HG03520 (cell line): Measurements from ENCODE around the gene RAPGEF4.

ENCODE experiments used
- ATAC-seq: cut with Tn5 transposase; IDR thresholded peaks from one replicate; pipeline ENCODE4 v1.9.1; 2021; ENCODE audit warnings: mild to moderate bottlenecking, moderate library complexity; ENCODE audit not compliant: unreplicated experiment

Gene RAPGEF4

DNA sequence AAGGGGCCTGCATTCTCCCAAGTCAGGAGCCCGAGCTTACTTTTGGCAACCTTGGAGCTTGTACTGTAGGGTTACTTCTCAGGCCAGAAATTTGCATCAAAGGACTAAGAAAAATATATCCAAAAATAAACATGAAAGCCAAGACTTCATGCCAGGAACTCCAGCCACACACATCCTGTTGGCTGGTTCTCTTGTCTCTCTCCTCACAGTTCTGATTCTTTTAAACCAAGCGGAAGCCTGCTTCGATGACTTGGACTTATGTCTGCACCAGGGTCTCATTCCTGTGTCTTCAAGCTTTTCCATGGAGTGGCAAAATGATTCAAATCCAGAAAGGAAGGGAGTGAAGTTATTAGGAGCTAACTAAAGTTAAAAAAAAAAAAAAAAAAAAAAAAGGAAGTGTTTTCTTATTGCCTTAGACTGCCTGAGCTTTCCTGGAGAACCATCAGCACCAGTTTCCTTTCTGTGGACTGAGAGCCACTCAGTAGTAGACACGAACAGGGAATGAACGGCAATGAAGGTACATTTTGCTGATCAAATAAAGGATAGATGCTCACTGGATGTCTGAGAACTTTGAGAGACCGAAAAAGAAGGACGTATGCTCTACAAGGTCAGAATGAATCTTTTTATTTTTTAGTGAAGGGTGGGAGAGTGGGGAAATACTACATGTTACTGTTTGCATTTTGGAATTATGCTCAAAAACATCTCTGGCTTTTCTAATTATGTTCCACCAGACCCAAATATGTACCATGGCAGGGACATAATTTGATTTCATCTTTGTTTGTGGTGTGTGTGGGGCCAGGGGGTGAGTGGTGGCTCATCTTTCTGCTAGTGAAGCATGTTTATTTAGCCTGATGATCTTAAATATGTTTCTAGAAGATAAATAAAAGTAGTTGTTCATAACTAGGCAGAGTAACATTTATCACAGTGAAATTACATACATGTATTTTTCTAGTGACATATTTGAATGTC lies 86.0 kb downstream of the RAPGEF4 start:
- ATAC-seq = no peak

DNA sequence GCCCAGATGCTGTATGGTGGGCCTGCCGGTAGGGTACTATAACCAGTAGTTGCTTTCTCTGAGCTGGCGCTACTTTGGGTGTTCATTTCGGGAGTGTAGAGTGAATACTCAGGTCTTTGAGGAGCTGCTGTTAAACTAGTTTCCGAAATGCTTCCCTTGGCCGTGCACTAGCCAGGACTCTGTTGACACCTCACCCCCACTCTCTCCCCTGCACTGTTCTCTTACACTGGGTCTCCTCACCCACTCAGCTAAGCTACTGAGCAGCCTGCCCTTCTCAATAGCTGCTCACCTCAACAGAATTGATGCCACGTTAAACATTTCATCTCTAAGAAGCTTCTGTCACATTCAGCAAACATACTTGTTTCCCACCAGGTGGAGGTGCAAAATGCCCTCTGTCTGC lies 86.9 kb downstream of the RAPGEF4 start:
- ATAC-seq = no peak

DNA sequence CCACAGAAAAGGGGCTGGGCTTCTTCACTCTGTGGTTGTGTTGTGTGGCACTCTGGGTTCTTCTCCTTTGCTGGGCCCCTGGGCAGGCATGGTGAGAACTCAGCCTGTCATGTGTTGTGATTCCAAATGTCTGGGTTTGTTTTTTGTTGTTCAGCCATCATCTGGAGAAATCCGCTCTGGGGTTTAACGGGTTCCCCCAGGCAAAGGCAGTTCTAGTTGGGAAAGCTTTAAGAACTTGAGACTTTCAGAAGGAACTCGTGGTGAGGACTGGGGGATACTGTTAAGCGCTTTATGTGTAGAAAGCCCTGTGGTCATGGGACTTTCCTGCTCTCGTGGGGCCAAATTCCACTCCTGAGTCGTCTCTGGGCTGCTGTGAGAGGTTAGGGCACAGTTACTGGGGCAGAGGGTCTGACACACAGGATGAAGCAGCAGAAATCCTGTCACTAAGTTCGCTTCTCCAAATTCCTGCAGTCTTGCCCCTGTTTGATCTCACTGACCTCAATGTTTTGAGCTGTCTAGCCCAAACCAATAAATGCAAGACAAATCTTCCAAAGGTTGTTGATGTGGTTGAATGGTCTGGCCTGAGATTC lies 87.7 kb downstream of the RAPGEF4 start:
- no peak for ATAC-seq

DNA sequence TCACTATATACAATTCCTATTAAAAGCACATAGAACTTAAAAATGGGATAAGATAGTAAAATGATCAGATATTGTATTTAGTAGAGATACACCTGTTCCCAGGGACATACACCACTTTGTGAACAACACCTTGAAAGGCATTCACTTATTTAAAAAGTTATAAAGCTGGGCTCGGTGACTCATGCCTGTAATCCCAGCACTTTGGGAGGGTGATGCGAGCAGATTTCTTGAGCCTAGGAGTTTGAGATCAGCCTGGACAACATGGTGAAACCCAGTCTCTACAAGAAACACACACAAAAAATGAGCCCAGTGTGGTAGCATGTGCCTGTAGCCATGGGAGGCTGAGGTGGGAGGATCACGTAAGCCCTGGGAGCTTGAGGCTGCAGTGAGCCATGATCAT lies 90.9 kb downstream of the RAPGEF4 start:
- no peak for ATAC-seq

DNA sequence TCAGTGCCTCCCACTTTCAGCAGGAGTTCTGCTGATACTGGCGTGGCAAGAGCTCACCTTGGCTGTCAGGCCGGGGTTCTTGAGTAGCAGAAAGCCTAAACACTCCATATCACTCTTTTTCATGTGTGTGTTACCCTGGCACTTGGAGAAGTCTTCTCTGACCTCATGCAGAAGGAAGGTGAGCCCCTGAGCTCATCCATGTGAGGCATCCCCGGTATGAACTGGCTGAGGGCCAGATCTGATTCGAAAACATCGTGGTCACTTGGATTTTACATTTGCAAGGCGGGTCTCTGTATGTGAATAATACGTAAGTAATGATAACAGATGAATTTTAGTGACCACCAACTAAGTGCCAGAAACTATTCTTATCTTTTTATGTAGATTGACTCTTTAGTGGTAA lies 93.6 kb downstream of the RAPGEF4 start:
- no peak for ATAC-seq

DNA sequence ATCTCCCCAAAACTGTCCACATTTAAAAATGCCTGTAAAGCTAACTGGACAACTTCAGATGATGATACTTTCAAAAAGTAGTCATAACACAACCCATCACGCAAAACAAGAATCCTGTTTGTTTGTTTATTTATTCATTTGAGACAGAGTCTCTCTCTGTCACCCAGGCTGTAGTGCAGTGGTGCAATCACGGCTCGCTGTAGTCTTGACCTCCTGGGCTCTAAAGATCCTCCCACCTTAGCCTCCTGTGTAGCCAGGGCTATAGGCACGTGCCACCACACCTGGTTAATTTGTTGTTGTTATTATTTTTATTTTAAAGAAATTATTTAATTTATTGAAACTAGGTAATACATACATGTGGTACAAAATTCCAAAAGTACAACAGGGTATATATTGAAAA lies 94.8 kb downstream of the RAPGEF4 start:
- no peak for ATAC-seq

DNA sequence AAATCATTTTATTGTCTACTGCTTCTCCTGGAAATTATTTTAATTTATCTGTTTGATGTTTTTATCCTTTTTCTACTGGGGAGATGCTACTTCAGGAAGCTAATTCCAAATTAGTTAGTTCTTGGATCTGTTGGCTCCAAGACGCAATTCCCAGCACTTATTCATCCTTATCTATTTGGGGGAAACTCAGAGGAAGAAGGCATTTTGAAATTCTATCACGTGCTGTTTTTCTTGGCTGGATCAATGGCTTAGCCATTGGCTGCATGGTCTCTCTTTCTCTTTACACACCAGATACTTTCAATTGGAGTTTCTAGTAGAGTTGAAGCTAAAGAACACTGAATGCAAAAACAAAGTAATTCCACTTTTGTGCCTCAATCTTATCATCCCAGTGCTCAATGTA lies 98.3 kb downstream of the RAPGEF4 start:
- no peak for ATAC-seq

DNA sequence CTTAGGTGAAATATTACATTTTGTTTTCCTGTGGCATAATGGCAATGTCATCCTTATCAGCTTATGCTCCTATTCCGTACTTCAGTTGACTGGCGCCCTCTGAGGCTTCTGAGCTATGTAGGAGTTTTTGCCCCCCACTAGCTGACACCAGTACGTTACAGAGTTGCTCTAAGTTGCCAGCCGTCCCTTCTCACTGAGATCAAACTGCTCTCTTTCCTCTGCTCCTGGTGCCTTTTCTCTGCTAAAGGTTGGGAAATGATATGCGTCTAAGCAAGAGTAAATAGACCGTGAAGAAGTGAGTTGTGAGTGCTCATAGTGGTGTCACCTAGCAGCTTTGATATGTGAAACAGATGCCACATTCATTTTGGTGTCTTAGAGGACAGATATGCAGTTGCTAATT lies 99.2 kb downstream of the RAPGEF4 start:
- ATAC-seq = no peak

DNA sequence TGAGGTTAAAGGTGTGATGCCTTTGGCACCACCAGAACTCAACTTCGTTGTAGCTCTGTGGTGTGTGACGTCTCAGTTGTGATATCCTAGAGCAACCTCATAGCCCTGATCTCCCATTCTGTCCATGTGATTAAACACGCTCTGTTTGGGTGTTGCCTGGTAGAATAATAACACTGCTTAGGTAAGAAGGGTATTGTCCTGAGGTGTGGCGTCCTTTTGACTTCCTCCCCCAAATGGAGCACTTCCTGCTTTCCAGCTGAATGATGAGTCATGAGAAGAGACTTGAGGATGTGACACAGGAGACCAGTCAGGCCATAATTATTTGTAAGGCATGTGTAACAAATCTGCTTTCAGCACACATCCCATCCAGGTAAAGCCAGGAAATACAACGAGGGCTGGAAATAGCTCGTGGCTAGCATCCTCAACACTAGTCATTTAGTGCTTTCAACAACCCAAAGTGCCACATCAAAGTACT lies 100.7 kb downstream of the RAPGEF4 start:
- ATAC-seq = no peak

DNA sequence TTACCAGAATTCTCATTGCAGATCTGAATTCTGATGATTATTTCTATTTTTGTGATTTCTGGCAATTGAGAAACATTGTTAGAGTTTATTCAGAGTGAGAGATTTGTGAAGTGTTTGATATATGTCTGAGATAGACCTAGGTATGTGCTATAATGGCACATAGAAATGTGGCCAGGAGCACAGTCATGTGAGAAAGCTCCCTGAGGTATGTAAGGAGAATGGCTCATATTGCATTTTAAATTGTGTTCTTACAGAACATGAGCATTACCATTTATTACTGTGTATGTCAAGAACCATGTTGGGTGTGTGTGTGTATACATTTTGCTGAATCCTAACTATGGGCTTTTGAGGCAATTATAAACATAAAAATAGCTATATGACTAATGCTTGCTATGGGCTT lies 101.2 kb downstream of the RAPGEF4 start:
- no peak for ATAC-seq

DNA sequence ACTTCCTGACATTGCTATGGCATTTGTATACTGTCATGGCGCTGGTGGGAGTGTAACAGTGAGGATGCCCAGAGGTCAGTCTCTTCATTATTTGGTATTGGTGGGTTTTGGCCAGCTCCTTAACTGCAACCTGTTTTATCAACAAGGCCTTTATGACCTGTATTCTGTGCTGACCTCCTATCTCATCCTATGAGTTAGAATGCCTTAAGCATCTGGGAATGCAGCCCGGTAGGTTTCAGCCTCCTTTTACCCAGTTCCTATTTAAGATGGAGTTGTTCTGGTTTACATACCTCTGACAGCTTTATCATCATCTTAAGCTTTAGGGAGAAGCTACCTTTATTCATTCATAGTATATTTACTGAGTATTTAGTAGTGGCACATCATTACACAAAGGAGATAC lies 103.8 kb downstream of the RAPGEF4 start:
- ATAC-seq = no peak

DNA sequence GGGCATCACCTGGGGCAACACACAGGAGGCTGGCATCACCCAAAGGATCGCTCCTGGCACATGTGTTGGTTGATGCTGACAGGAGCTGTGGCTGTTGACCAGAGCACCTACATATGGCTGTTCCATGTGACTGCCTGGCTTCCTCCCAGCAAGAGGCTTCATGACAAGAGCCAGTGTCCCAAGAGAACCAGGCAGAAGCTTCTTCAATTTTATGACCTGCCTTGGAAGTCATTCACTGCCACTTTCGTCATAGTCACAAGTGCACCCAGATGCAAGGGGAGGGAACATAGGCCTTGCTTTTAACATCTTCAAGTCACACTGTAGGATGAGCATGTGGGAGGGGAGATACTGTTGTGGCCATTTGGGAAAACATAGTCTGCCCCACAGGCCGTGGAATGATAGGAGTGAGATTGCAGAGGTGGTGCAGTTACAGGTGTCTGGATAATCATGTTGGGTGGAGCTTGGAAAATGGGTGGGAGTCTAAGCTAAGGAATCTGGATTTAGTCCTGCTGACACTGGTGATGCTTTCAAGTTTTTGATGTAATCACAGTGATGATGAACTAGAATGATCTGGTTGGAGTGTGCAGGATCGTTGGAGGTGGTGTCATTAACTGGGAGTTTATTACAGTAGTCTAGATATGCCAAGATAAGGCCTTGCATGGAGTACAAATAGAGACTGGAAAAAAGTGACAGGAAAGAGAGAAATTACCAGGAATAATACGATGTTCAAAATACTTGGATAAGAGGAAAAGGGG lies 107.0 kb downstream of the RAPGEF4 start:
- ATAC-seq = no peak

DNA sequence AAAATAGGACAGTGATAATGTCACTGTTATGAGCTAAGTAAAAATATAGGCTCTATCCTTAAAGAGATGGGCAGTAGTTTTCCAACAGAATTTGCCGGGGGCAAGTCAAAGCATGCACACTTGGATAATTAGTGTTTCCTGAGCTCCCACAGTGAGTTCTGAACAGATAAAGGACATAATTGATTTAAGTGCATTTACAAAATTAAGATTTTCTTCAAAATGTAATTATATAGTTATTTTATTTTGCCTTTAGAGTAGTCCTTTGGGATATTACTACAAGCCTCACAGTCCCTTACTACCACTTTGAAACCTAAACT lies 107.6 kb downstream of the RAPGEF4 start:
- ATAC-seq = no peak

DNA sequence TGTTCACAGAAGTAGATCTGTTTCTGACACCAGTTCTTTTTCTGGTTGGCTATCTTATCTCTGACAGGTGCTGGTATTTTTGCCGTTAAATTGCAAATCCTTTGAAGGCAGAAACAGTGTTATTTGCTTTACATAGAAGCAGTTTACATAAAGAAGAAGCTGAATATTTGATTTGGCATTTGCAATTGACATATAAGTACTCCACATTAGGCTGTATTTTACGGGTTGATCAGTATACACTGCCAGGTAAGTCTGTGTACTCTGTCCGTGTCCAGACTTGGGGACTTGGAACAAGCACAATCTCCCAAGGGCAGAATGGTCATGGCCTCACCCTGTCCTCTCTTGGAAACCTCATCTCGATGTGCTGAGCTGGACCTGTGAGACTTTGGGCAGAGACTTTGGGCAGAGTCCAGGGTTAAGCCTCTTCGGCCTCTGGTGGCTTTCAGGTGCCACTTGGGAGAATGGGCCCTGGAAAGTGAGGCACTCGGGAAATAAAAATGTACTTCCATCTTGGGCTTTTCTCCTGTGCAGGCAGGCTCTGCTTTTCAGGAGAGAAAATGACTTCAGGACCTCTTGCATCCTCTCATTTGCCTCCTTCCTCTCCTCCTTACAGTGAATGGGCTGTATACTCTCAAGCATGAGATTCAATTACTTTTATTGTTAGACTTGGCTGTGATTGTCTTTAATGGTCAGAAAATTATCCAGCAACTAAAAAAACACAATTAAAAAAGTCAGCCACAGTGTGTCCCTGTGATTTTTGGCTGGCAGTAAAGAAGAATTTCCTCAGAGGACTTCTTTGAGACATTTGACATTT lies 108.5 kb downstream of the RAPGEF4 start:
- no peak for ATAC-seq

DNA sequence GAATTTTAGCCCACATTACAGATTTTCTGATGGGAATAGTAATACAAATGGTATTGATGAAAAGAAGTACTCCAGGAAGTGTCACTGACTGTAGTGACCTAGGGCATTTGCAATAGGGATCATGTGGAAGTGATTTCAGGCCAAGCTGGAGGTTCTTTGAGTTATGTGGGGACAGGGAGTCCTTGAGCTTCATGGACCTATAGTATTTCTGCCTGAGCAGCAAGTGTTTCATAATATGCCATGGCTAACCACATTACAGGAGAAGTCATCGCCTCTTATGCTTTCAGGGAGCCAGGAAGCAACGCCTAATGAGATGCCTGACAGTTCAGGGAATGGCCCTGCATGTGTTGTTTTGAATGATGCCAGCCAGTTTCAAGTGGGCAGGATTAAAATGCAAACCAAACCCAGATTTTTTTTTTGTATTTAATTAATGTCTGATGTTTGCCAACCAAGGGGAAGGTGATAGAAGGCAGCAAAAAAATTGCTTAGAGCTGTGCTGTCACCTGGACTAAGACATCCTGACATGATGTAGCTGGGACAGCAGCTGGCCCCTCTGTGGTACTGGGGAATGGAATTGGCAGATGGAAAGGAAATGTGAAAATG lies 109.5 kb downstream of the RAPGEF4 start:
- no peak for ATAC-seq

DNA sequence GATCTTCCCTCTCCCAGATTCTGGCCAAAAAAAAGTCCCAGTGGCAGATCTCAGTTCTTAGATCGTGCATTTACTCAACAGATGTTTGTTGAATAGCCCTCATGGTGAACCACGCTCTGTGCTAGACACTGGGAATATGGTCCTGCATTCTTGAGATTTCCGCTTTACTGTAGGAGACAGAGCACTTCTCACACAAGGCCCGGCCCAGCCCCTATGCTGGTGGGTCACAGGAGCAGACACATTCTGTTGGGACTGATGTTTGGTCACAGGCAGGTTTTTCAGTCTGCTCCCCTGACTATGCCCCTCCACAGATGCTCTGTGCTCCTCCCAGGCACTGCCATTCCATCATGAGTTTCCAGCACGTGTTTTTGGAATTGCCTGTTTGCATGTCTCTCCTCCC lies 110.9 kb downstream of the RAPGEF4 start:
- no peak for ATAC-seq

DNA sequence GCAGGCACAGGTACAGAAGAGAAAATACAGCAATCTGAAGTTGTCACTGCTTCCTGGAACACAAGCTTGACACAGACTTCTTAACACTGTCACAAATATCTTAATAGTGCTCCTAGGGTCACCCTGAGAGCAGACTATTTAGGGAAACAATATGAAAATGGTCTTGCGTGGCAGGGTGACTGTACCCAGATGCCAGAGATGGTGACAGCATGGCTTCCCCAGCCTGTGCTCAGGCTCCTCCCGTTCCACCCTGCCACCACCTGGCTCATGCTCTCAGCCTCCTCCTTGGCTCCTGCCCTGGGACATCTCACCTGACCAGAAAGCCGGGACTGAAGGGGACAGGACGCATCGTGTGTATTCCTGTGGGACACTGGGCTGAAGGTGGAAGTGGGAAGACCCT lies 111.5 kb downstream of the RAPGEF4 start:
- ATAC-seq = no peak

DNA sequence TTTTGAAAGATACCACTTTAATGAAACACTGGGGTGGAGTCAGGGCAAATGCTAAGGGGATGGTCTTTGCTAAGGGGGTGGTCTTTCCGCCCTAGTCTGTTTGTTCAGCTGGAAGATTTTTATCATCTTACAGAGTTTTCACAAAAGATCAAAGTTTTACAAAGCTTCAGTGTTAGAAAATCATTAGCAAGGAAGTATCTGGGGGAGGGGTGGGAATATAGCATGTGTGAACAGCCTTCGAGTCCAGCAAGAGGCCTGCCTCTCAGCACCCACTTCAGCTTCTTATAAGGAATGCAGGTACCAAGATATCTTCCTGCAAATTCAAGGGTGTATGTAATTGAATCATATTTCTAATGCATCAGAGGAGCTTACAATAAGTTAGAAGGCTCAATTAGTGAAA lies 112.9 kb downstream of the RAPGEF4 start:
- no peak for ATAC-seq

DNA sequence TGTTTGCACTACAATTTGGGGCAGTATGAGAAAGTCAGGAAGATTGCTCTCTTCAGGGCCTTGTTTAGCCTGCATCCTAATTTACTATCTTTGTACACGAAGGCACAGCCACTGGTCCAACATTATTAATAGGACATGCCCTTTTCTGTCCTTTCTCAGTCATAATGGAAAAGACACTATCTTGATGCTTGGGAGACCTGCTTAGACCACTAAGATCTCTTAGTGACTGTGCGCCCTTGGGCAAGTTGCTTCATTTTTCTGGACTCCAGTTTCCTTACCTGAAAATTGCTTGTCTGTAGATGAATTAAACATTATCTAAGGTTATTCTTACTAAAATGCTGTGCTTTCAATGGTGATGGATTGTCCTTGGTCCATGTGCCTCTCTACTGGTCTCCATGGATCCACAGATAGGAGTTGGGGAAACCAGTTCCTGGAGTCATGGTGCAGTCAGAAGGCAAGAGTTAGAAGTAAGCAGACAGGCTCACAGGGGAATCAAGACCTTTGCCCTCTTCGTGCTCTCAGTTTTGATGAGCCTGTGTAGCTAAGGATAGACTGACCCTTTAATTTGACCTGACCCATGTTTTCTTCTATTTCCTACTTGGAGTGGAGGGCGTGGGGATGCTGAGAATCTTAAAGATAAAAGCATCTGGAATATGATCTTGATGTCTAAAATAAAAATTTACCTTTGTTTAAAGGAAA lies 114.0 kb downstream of the RAPGEF4 start:
- ATAC-seq = no peak

DNA sequence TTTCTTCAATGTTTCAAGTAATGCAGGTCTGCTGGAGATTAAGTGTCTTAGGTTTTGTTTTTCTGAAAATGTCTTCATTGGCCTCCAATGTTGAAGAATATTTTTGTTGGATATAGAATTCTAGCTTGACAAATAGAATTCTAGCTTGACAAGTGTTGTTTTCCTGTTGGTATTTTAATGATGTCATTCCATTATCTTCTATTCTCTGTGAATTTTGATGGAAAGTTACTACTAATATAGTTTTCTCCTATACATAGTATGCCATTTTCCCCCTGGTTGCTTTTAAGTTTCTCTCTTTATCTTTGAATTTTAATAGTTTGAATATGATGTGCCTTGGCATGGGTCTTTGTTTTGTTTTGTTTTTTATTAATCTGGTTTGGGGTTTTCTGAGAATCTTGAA lies 119.9 kb downstream of the RAPGEF4 start:
- no peak for ATAC-seq
